ENCODE results near the gene DNASE1L3. TPM values are rescaled to one million over a fixed set of nuclear protein-coding genes. Genes with fewer than 3 reads are reported as not detected.
"Not testable (repeated sequence)": the region's sequence is repeated elsewhere in the genome, so short reads cannot be mapped to it uniquely, and the experiment has no call there.

DNASE1L3 gene
- total RNA-seq, 6 experiments from 2014 or later, result not detected

DNA sequence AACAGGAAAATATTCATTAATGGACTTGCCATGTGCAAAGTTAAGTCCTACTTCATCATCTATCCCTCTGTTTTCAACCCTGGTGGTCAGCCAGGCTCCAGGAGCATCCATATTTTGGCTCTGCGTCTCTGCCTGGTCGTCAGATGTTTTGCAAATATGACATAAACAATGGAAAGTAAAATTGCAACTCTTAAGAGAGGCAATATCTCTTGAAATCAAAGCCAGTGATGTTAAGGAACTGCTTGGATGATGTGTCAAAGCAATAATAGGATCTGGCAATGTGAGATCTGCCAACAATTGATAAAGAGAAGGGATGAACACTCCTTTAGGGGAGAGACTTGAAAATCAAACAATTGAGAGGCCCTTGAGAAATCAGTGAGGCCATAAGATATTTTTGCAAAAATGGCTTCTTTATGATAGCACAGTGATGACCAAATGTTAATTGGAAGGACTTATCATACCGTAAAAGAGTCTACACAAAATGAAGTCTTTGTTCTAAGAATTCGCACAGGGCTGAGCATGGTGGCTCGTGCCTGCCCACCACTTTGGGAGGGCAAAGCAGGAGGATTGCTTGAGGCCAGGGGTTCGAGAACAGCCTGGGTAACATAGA is 33.3 kb upstream of the DNASE1L3 start:
- H3K36me3 Mint-ChIP-seq (ENCODE audit: low read depth), result no peaks in the 10 kb centered on the region
- H3K27me3 Mint-ChIP-seq (ENCODE audit: insufficient read depth), result peaks cover 1% of the 10 kb centered on the region; the same call in 1 of the 2 replicates
- DNase-seq, result no peak
- no peak overlapping the region for H3K27ac Mint-ChIP-seq
- peaks cover 18% of the 10 kb centered on the region for H3K4me1 Mint-ChIP-seq (ENCODE audit: low read depth)
- no peaks in the 10 kb centered on the region for H3K9me3 Mint-ChIP-seq
- TF ChIP-seq CTCF (IDR thresholded peaks at IDR 0.05), result no peak
- no peak overlapping the region for H3K4me3 Mint-ChIP-seq

GRCh38 chr3:58242860-58243259 is 32.1 kb upstream of the DNASE1L3 start:
- not testable (repeated sequence) for DNase-seq; H3K27me3 Mint-ChIP-seq (ENCODE audit: insufficient read depth); H3K36me3 Mint-ChIP-seq (ENCODE audit: low read depth); H3K27ac Mint-ChIP-seq; H3K4me3 Mint-ChIP-seq; H3K9me3 Mint-ChIP-seq
- H3K4me1 Mint-ChIP-seq (ENCODE audit: low read depth), result peaks cover 24% of the 10 kb centered on the region

DNA sequence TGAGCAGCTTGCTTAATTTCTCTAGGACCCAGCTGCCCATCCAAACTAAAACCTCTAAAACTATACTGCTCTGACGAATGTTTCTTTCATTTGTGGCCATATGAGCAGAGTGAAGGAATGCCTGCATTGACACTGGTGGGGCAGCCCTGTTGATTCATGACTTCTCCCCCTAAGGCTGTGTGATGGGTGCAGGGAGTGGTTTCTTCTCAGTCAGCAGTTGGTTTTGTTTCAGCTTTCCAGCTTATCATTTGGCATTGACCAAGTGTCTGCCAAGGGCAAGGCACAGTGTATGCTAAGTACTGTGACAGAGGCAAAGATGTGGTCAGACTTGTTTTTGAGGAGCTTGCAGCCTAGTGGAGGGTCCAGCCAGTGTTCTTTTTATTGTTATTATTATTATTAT is 31.6 kb upstream of the DNASE1L3 start:
- H3K4me3 Mint-ChIP-seq, result peak overlapping the region; percentile 12; the same call in 1 of the 2 replicates
- H3K36me3 Mint-ChIP-seq (ENCODE audit: low read depth), result no peaks in the 10 kb centered on the region
- DNase-seq, result peak; percentile 58
- peaks cover 1% of the 10 kb centered on the region; the same call in 1 of the 2 replicates for H3K27me3 Mint-ChIP-seq (ENCODE audit: insufficient read depth)
- TF ChIP-seq CTCF (IDR thresholded peaks at IDR 0.05), result no peak
- peak overlapping the region; percentile 55 for H3K27ac Mint-ChIP-seq
- H3K9me3 Mint-ChIP-seq, result no peaks in the 10 kb centered on the region
- peaks cover 24% of the 10 kb centered on the region for H3K4me1 Mint-ChIP-seq (ENCODE audit: low read depth)

DNA sequence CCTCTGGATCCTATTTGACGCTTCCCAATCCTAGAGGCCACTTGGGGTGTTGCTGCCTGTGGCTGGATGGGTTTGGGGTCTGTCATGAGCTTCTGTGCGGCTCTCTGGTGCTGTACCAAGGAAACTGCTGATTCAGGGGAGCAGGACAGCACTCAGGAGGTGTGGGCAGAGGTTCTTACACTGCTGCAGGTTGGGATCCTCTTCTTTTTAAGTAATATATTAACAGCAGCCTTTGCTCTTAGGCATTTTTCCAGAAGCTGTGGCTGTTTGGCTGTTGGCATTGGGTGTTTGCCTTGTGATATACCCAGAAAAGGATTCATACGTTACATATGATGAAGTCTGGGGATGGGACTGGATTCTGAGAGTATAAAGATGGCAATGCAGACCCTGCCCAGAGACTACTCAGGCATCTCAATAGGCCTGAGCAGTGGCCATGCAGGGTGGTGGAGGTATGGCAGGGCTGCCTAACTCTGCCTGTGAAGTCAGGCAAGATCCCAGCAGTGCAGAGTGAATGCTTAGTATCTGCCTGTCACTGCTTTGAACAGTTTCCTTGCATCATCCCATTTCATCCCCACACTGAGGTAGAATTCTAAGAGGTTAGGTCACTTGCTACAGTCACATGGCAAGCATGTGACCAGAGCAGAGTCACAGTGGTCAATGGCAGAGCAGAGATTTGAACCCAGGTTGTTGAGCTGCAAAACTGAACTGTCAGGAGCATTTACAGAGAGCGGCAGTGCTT is 30.7 kb upstream of the DNASE1L3 start:
- H3K36me3 Mint-ChIP-seq (ENCODE audit: low read depth), result no peaks in the 10 kb centered on the region
- no peak for TF ChIP-seq CTCF (IDR thresholded peaks at IDR 0.05)
- peak overlapping the region; percentile 12; the same call in 1 of the 2 replicates for H3K4me3 Mint-ChIP-seq
- no peaks in the 10 kb centered on the region for H3K9me3 Mint-ChIP-seq
- peaks cover 1% of the 10 kb centered on the region for H3K27me3 Mint-ChIP-seq (ENCODE audit: insufficient read depth)
- H3K27ac Mint-ChIP-seq, result peak overlapping the region; percentile 55
- peaks cover 24% of the 10 kb centered on the region for H3K4me1 Mint-ChIP-seq (ENCODE audit: low read depth)
- DNase-seq, result peak; percentile 22

DNA sequence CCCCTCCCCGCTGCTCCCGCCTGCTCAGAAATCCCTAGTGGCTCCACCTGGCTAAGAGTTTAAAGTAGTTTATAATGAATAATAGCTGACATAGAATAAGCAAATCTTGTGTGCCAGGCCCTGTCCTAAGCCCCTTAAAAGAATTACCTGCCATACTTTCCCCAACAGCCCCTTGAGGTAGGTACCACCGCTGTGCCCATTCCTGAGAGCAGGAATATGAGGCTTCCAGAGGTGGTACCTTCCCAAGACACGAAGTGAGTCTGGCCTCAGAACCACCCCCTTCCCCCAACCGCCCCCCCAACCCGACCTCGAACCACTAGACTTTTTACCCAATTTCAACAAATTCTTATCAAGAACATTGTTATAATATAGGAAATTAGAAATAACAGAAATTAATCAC is 28.1 kb upstream of the DNASE1L3 start:
- peaks cover 31% of the 10 kb centered on the region for H3K4me1 Mint-ChIP-seq (ENCODE audit: low read depth)
- H3K27ac Mint-ChIP-seq, result no peak overlapping the region
- no peak for DNase-seq
- H3K27me3 Mint-ChIP-seq (ENCODE audit: insufficient read depth), result peaks cover 5% of the 10 kb centered on the region
- peak overlapping the region; percentile 91 for H3K4me3 Mint-ChIP-seq
- no peak for TF ChIP-seq CTCF (IDR thresholded peaks at IDR 0.05)
- no peaks in the 10 kb centered on the region for H3K36me3 Mint-ChIP-seq (ENCODE audit: low read depth)
- H3K9me3 Mint-ChIP-seq, result no peaks in the 10 kb centered on the region

All from HFFc6 (cell line).